ENCODE measurements around the gene AQP1.

DNA sequence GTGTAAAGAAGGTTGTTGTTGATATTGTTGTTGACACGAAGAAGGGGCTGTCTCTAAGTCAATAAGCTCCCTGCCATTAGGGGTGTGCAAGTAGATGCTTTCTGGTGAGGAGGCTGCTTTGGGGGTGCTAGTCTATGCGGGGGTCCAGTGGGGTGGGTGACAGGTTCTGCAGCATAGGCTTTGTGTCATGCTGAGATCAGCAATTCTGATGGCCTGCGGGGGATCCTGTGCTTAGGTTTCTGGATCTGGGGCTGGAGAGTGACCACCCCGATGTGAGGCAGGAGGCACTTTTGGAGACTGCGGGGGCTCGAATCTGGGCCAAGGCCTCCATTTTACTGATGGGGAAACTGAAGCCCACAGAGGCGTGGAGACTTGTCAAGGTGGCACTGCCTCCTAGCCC lies 5.1 kb downstream of the AQP1 start:
- TF ChIP-seq, protein P1, sequence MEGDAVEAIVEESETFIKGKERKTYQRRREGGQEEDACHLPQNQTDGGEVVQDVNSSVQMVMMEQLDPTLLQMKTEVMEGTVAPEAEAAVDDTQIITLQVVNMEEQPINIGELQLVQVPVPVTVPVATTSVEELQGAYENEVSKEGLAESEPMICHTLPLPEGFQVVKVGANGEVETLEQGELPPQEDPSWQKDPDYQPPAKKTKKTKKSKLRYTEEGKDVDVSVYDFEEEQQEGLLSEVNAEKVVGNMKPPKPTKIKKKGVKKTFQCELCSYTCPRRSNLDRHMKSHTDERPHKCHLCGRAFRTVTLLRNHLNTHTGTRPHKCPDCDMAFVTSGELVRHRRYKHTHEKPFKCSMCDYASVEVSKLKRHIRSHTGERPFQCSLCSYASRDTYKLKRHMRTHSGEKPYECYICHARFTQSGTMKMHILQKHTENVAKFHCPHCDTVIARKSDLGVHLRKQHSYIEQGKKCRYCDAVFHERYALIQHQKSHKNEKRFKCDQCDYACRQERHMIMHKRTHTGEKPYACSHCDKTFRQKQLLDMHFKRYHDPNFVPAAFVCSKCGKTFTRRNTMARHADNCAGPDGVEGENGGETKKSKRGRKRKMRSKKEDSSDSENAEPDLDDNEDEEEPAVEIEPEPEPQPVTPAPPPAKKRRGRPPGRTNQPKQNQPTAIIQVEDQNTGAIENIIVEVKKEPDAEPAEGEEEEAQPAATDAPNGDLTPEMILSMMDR (IDR thresholded peaks at IDR 0.05; ENCODE audit: poor library complexity, severe bottlenecking), result no peak
- TF ChIP-seq, protein P2, sequence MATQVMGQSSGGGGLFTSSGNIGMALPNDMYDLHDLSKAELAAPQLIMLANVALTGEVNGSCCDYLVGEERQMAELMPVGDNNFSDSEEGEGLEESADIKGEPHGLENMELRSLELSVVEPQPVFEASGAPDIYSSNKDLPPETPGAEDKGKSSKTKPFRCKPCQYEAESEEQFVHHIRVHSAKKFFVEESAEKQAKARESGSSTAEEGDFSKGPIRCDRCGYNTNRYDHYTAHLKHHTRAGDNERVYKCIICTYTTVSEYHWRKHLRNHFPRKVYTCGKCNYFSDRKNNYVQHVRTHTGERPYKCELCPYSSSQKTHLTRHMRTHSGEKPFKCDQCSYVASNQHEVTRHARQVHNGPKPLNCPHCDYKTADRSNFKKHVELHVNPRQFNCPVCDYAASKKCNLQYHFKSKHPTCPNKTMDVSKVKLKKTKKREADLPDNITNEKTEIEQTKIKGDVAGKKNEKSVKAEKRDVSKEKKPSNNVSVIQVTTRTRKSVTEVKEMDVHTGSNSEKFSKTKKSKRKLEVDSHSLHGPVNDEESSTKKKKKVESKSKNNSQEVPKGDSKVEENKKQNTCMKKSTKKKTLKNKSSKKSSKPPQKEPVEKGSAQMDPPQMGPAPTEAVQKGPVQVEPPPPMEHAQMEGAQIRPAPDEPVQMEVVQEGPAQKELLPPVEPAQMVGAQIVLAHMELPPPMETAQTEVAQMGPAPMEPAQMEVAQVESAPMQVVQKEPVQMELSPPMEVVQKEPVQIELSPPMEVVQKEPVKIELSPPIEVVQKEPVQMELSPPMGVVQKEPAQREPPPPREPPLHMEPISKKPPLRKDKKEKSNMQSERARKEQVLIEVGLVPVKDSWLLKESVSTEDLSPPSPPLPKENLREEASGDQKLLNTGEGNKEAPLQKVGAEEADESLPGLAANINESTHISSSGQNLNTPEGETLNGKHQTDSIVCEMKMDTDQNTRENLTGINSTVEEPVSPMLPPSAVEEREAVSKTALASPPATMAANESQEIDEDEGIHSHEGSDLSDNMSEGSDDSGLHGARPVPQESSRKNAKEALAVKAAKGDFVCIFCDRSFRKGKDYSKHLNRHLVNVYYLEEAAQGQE (IDR thresholded peaks at IDR 0.05; ENCODE audit: borderline replicate concordance), result no peak
